Sigmoid colon (tissue), 4 donors: Measurements from ENCODE around the gene C9.

Source experiments
- CTCF ChIP-seq, 4 experiments: fragments of 450-650 bp in 3 of 4; fragments of 200-600 bp in 1 of 4; IDR thresholded peaks; one replicate each; pipeline ENCODE4 v1.5.1; 2016 to 2019; ENCODE audit warnings: antibody characterized with exemption in 4 of 4, mild to moderate bottlenecking in 3 of 4, moderate library complexity in 2 of 4
- POLR2AphosphoS5 ChIP-seq, 4 donors: sonication (generic); formaldehyde crosslinking; IDR thresholded peaks; one replicate each; pipeline ENCODE4 v1.6.1; 2017; ENCODE audit warnings: antibody characterized with exemption in 4 of 4

GRCh38 chr5:39371367-39371635 lies 7.0 kb upstream of the C9 start:
- TF ChIP-seq CTCF (IDR thresholded peaks at IDR 0.05) (no peak), POLR2AphosphoS5 (IDR thresholded peaks at IDR 0.05) (no peak)
